Measurements from ENCODE around the gene TMEM107.

The TMEM107 gene

DNA sequence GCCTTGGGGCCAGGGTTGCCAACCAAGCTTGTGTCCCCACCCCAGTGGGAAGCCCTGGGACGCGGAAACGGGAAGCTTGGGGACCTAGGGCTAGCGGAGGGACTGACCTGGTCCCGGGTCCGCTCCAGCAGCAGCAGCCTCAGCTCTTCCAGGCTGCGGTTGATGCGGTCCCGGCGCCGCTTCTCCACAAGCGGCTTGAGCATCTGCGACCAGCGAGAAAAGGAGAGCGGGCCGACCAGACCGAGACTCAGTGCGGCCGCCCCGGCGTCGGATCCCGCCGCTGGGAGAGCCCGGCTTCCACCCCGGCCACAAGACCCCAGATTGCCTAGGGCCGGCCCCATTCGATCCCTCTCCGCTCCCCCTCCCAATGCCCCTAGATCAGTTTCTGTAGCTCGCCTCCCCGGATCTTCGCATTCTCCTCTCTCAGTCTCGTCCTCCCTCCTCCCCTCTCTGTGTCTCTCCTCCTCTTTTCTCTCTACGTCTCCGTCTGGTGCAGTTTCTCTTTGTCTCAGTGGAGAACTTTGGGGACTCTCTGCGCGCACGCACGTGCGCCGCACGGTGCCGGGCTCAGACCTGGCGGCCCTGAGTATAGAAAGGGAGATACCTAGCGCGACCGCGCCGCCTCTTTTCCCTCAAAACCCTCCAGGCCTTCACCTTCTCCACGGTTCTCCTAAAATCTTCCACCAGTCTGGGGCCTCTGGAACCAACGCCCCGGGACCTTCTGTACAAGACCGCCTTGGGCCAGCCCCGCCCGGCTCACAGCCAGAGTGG, 53.1 kb downstream of the TMEM107 start (continued):
- TF ChIP-seq ZNF654 (tag by site-specific recombination; IDR thresholded peaks at IDR 0.05; ENCODE audit: low read depth), result no peak
